Activated CD8-positive, alpha-beta memory T cell treated with anti-CD3 and anti-CD28 coated beads, Interleukin-2, amount 50 U/mL, for 24 hours (primary cell): ENCODE measurements around the gene CFAP46.
"Not testable (repeated sequence)": the region's sequence is repeated elsewhere in the genome, so short reads cannot be mapped to it uniquely, and the experiment has no call there.

Experiments
- DNase-seq: peaks from one replicate; pipeline ENCODE4 v3.0.0-alpha.2; 2020; ENCODE audit errors: extremely low read depth

CFAP46 gene

DNA sequence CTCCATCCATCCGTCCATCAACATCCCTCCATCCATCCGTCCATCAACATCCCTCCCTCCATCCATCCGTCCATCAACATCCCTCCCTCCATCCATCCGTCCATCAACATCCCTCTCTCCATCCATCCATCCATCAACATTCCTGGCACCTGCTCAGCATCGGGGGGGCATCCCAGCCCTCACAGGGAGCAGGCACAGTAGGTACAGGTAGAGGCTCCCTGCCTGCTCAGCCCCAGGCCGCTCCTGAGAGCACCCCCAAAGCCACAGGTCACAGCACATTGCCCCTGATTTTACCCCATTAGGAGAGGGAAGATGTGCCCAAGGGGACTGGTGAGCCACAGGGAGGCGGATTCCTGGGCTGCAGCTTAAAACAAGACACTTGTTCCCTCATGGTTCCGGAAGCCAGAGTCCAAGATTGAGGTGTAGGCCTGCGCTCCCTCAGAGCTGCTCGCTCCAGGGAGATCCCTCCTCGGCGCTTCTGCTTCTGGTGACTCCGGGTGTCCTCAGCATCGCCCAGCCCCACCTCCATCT lies 21.1 kb upstream of the CFAP46 start:
- no peak for DNase-seq

- DNase-seq, result no peak
Observed at GRCh38 chr10:132962623-132963429, 20.5 kb upstream of the CFAP46 start.

DNA sequence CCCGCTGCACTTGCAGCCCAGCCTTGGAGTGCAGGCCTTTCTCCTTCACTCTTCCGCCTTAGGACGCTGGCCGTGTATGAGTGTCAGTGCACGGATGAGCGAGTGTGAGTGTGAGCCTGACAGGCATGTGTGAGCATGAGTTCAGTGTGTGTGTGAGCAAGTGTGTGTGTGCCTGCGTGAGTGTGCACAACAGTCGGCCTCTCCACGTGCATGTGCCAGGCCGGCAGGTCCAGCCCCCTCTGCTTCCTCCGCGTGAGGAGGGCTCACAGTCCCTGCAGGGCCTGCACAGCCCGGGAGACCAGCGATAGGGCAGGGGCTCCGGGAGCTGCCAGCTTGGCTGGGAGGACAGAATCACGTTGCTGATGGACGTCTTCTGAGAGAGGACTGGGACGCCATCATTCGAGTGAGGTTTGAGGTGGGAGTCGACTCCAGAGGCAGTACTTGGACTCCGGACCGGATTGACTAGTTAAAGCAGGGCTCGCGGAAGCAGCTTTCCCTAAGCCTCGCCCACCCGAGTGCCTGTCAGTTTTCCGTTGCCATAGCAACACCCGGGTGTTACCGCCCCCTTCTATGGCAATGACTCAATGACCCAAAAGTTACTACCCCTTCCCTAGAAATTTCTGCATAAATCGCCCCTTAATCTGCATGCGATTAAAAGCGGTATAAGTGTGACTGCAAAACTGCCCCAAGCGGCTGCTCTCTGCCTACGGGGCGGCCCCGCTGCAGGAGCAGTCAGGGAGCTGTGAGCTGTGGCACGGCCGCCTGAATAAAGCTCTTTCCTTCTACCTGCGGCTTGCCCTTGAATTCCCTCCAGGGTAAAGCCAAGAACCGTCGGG lies 19.6 kb upstream of the CFAP46 start:
- DNase-seq, result peak; percentile 45

DNA sequence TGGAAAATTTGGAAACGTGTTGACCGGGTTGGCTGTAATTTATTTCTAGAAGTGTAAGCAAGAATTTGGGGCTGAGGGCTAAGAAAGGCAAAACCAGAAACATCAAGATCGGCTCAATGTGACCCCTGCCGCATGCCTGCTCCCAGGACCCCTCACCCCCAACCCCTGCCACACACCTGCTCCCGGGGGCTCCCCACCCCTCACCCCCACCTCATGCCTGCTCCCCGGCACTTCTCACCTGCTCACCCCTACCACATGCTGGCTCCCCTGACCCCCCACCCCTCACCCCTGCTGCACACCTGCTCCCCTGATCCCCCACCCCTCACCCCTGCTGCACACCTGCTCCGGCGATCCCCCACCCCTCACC lies 19.0 kb upstream of the CFAP46 start:
- DNase-seq, result no peak

DNA sequence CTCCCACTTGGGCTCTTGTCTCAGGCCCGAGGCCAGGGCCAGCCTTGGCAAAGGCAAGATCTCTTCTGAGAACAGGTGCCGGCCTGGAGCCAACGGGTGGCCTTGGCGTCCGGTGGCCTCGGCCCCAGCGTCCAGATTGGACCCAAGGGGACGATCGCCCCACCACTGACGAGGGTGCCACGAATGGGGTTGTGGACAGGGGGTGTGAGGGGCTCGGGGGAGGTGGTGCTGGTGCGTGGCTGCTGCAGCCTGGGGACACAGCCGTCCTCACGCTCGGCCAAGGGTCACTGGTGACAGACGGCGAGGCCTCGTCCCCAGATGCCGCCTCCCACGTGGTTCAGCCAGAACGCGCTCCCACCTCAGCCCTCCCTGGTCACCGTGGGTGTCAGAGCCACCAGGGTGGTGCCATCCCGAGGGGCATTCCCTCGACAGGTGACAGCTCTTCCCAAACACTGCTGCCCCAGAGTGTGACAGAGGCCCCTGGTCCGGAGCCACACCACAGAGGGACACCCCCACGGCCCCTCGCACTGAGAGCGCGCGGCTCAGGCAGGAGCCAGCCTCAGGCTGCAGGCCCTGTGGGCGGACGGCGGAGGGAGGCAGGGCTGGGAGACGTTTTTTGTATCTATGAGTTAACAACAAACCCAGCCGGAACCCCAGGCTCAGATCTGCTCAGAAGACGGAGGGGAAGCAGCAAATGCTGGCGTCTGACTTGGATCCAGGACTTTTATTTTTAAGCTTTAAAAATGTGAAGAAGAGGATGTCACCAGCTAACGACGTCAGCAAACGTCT lies 18.5 kb upstream of the CFAP46 start:
- no peak for DNase-seq

DNA sequence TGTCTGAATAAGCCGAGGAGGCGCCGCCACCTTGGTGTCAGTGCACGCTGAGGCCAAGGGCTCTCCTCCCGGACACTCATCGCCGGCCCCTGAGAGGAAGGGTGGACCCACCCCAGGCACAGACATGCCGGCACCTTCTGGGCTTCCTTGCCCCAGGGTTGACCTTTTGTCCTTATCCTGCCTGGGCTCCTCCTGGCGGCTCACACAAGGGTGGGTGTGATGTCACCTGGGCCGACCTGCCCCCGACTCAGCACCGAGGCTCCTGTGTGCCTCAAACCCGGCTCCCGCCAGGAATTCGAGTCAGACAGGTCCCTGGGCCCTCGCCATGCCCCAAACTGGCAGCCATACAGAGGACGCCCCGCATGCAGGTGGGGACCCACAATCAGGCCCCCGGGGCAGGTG lies 17.7 kb upstream of the CFAP46 start:
- no peak for DNase-seq

GRCh38 chr10:132959559-132959961 lies 17.2 kb upstream of the CFAP46 start:
- DNase-seq, result no peak

- no peak for DNase-seq
Observed at GRCh38 chr10:132958883-132959558, 16.7 kb upstream of the CFAP46 start.

GRCh38 chr10:132957981-132958882 lies 15.9 kb upstream of the CFAP46 start:
- DNase-seq, result no peak

DNA sequence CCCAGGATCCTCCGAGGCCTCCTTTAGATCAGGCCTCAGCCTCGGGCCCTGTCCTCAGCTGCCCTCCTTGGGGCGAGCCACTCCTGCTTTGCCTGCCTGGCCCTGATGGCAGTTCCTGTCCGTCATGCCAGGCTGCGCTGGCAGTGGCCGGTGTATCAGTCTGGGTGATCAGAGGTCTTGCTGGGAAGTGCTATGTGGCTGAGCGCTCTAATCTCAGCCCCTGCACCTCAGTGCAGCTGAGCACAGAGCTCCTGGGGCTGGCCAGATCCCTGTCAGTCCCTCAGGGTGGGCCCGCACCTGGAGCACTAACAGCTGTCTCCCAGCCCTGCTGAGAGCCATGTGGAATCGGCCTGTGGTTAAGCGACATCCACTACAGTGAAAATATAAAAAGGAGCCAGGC lies 14.8 kb upstream of the CFAP46 start:
- DNase-seq, result no peak

- not testable (repeated sequence) for DNase-seq
Observed at GRCh38 chr10:132956259-132956658, 13.9 kb upstream of the CFAP46 start.

- no peak for DNase-seq
Observed at GRCh38 chr10:132955479-132955878, 13.1 kb upstream of the CFAP46 start.

DNA sequence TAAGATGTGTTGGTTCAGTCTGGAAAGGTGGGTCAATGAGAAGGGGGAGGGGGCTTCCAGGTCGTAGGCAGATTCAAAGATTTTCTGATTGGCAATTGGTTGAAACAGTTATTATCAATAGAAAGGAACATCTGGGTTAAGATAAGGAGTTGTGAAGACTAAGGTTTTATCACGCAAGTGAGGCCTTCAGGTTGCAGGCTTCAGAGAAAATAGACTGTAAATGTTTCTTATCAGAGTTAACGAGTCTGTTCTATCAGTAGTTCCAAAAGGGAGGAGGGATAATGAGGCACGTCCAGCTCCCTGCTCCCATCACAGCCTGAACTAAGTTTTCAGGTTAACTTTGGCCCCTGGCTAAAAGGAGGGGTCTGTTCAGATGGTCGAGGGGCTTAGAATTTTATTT lies 11.1 kb upstream of the CFAP46 start:
- no peak for DNase-seq

GRCh38 chr10:132951926-132952325 lies 9.6 kb upstream of the CFAP46 start:
- no peak for DNase-seq

DNA sequence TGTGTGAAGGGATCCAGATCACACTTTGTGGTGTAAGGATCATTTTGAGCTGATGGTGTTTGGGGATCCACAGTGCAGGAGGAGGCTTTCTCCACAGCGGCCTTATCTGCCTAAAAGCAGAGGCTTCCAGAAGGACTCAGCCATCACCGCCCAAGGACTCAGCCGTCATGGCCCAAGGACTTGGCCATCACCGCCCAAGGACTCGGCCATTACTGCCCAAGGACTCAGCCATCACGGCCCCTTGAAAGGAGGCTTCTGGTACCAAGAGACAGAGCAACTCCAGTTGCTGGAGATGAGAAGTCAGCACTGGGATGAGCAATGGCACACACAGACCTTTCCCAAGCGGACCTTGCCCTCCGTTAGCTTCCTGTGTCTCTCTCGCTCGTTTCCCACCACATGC lies 6.0 kb upstream of the CFAP46 start:
- no peak for DNase-seq

GRCh38 chr10:132947843-132948242 lies 5.5 kb upstream of the CFAP46 start:
- DNase-seq, result no peak

DNA sequence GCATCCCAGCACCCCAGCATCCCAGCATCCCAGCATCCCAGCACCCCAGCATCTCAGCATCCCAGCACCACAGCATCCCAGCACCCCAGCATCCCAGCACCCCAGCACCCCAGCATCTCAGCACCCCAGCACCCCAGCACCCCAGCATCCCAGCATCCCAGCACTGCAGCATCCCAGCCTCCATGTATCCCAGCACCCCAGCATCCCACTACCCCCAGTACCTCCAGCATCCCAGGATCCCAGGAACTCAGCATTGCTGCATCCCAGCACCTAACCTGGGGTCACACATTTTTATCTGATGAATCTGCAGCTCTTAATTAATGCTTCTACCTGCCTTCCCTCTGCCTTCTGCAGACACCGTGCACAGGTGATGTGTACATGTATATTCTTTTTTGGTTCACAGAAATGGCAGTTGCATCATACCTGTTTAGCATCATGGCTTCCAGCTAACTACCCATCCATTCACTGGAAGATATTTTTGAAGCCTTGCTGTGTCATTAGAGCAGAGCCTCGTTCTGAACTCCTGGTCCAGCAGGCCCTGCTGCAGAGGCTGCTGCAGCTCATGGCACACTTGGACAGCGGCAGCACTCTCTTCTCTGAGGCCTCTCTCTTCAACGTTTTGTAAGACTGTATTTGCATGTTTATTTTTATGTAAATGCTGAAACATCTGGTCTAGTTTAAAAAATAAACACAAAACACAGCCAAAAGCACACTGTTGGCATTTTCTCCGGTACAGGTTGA lies 4.6 kb upstream of the CFAP46 start:
- DNase-seq, result no peak

GRCh38 chr10:132946311-132946710 lies 3.9 kb upstream of the CFAP46 start:
- no peak for DNase-seq

GRCh38 chr10:132945894-132946255 lies 3.5 kb upstream of the CFAP46 start:
- DNase-seq, result no peak
